Stimulated activated CD8-positive, alpha-beta memory T cell treated with anti-CD3 and anti-CD28 coated beads, Interleukin-12 subunit alpha, Interleukin-12 subunit beta, amount 100 ng/mL, for 24 hours (primary cell): ENCODE data around the gene APBA1.

Source experiments
- DNase-seq: peaks from one replicate; pipeline ENCODE4 v3.0.0-alpha.2; 2020; ENCODE audit errors: extremely low read depth

APBA1 gene

DNA sequence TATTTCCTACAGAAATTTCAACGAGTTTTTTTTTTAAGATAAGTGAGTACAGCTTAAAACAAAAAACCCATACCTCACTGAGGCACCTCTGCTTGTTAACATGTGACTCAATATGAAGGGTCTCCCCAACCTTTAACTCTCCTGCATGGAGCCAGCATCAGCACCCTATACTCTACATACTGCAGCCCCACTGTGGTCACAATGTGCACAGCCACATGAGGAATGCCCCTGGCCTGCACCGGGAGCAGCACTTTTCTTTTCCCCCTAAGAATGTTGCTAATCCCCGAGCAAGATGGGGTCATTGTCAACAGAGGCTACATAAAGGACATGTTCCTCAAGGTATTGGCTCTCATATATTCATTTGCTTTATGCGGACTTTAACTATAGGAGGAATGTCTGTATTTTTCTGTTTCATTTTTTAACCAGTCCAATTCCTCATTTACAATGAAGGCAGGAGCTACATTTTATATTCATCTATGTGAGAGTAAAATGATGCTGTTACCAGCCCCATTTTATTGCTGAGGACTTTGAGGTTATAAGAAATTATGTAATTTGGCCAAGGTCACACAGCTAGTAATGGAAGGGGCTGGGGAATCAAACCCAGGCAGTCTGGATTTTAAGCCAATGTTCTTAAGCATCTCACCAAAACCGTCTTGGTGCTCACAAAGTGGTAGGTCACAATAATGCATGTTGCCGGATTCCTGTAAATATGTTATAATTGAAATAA lies 93.0 kb downstream of the APBA1 start:
- DNase-seq: no peak

- DNase-seq: no peak
Observed at GRCh38 chr9:69578026-69578425, 94.1 kb downstream of the APBA1 start.

GRCh38 chr9:69577123-69577522 lies 95.0 kb downstream of the APBA1 start:
- no peak for DNase-seq

DNA sequence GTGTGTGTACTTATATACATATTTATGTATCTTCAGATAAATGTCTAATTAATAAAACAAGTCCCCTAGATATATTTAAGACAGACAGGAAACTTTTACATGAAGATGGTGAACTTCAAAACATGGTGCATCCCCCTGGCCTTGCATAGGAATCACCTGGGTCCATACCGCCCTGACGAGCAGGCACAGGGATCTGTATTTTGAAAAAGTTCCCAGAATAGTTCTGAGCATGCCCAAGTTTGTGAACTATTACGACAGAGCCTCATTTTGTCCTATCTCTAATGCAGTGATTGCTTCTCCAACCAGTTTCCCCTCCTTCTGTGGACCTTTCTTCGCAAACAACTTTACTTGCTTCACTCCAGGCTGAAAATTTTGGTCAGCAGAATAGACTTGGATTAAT lies 98.1 kb downstream of the APBA1 start:
- DNase-seq: no peak

DNA sequence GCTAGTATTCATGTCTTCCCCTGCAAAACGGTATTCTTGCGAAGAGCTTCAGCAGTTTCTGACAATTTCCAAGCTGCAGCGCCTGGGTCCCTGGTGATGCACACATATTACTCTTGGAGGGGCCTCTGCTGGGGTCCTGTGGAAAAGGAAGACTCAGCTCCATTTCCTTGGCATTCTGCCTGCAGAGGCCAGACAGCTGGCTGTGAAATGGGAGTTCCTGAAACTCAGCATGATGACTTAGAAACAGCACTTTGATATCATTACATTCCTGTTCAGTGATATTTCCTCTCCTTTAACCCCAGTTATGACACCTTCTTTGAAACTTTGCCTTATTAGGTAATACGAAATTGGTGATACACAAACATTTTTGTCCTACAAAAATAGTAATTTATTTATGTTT lies 98.5 kb downstream of the APBA1 start:
- no peak for DNase-seq

DNA sequence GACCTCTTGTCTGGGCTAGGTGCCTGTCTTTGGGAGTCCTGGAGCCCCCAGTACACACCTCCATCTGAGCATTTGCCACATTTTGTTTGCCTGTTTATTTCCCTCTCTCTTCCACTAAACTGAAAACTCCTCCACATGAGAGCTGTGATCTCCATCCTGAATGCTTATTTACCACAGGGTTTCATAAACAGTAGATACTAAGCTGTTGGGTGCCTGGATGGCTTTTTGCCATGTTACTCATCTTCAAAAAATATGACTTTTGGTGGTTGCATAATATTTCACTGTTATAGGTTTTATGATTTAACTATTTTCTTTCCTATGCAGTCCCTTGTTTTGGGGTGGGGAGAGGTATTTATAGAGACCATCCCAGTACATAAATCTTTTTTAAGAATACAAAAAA lies 99.6 kb downstream of the APBA1 start:
- DNase-seq: no peak

- DNase-seq: no peak
Observed at GRCh38 chr9:69571032-69571431, 101.1 kb downstream of the APBA1 start.

- no peak for DNase-seq
Observed at GRCh38 chr9:69569738-69570451, 102.3 kb downstream of the APBA1 start.

DNA sequence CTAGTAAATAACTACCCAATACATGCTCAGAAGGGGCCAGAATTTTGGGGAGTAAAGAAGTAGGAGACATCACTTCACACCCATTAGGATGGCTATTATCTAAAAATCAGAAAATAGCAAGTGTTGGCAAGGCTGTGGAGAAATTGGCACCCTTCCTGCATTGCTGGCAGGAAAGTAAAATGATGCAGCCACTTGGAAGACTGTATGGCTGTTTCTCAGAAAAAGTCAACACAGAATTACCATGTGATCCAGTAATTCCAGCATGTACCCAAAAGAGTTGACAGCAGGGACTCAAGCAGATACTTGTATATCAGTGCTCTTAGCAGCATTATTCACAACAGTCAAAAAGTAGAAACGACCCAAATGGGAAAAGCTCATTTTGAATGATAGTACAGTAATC lies 107.6 kb downstream of the APBA1 start:
- DNase-seq: no peak

GRCh38 chr9:69559126-69559525 lies 113.0 kb downstream of the APBA1 start:
- no peak for DNase-seq

DNA sequence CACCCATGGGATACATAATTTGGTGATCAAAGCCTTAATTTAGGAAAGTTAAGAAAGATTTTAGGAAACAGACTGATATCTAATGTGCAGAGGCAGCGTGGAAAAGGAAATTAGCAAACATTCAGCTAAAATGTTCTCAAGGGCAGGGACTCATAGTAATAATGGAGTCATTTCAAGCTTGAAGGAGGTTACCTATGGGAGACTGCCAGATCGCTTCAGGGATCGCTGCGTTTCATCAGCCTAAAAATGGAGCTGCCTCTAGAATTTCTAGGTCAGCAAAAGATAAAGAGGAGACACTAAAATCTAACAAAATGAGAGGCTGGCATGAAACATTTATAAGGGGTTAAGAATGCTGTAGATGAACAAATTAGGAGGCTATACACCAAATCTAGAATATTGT lies 115.5 kb downstream of the APBA1 start:
- no peak for DNase-seq

GRCh38 chr9:69555802-69556201 lies 116.4 kb downstream of the APBA1 start:
- no peak for DNase-seq

GRCh38 chr9:69554945-69555344 lies 117.2 kb downstream of the APBA1 start:
- no peak for DNase-seq

DNA sequence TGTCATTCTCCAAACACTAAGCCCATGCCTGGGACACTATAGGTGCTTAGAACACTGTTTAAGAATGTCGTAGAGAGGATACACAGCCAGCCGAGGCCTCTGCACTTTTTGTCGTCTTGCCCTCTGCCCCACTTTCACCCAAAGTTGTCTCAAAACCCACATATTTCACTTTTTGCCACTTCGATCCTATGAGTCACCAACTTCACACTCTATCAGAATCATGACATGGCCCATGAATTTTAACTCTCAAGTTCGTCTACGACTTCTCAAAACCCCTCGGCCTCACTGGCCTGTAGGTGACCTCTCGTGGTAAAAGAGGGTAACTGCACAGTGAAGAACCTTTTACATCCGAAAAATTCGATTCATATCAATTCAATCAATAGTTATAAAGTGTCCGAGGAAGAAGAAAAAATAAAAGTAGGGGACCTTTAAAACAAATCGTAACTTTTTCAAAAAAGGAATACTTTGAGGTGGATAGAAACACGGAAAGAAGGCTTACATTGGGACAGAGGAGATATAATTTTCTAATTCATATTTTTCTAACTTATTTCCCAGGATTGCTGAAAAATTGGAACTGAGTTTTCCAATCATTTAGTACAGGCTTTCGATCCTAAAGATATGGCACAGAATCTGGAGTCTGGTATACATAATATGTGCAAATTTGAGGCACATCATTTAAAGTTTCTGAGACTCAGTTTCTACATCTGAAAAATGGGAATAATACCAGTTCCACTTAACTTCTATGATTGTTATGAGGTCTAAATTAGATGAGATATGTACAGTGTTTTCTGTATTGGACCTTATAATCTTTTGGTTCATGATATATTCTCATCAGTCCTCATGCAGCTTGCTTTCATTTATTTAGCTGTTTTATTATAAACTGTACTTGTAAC lies 122.6 kb downstream of the APBA1 start:
- no peak for DNase-seq

DNA sequence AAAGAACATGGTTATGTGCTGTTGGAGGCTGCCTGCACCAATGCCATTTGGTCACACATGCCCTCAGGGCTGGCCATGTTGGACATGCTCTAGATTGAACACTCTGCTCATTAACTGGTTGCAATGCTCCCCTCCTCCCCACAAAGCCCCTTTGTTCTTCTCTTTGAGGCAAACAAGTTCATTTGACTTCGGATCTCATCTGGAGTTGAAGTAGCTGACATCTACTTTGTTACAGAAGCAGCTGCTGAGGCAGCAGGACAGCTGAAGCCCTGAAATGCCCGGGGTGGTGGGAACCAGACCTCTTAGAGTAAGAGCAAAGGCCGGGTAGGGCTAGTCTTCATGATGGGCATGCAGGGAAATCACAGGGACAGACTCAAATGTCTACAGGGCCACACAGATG lies 123.5 kb downstream of the APBA1 start:
- no peak for DNase-seq

- no peak for DNase-seq
Observed at GRCh38 chr9:69546265-69546664, 125.9 kb downstream of the APBA1 start.

DNA sequence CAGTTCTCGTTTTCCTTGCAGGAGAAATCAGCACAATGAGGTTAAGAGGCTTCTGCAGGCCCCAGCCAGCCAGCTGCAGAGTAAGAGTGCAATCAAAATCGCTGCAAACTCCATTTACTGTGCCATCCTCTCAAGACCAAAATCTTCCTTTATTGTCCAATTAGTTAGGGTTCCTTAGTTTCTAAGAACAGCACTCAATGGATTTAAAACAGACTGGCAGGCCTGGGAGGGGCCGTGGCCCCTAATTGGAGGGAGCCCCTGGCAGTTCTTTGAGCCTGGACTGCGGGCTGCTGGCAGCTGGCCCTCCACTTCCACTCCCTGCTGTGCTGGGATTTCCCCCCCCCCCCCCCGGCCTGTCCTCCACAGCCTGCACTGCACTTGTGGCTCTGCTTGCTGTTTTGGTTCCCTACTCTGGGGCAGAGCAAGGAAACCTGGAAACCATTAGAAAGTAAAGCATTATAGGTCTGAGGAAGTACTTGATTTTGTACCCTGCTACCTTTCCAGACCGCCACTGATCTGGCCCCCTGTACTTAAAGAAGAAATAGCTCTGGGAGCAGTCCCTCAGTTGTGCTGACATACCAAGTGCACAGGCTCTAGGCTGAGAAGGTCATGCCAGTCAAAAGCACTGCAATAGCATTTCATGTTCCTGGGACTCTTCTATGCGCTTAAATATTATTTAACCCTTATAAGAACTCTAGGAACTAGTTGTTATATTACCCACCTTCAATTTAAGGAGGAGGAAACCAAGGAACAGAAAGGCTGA lies 129.0 kb downstream of the APBA1 start:
- DNase-seq: no peak

DNA sequence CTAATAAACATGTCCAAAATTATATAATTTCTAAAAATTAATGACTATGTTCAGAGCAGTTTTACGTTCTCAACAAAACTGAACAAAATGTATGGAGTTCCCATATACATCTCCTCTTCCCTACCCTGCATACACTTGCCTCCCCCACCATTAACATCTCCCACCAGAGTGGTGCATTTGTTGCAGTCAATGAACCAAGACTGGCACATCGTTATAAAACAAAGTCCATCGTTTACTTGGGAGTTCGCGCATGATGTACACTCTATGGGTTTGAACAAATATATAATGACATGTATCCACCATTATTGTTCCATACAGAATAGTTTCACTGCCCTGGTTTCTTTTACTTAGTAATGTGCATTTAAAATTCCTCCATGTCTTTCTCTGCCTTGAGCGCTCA lies 130.1 kb downstream of the APBA1 start:
- DNase-seq: no peak

GRCh38 chr9:69535911-69536310 lies 136.3 kb downstream of the APBA1 start:
- DNase-seq: no peak

DNA sequence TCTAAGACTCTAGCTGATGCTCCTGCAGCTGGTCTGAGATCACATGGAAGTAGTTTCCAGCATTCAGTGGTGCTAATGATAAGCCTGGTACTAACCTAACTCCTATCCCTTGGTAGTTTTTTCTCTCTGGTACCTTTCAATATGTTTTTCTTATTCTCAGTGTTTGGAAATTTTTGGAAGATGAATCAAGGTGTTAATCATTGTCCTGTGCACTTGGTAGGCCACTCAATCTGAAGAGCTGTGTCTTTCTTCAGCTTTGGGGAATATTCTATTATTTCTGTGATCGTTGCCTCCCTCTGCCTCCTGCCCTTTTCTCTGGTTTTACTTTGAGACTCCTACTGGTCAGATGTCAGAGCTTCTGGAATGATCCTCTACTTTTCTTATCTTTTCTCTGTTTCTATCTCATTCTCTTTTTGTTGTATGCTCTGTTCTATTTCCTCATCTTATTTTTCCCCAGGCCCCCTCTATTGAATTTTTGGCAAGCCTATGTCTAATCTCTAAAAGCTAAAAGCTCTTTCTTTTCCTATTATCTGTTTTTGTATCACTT lies 136.8 kb downstream of the APBA1 start:
- no peak for DNase-seq

DNA sequence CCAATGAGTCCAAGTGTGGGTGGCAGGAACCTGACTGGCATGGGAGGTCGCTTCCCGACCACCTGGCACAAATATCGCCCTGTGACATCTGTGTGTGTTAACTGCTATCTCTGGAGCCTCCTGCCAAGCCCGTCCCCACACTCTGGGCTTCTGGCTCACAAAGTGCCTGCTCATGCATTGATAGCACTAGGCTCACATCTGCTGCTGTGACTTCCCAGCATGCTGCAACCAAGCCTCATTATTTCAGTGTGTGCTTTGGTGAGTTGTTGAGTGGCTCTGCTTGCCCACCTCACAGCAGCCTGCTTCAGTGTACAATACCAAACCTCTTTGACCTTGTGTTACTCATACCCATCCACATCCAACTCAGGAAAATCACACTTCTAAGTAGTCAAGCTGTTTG lies 139.8 kb downstream of the APBA1 start:
- no peak for DNase-seq

DNA sequence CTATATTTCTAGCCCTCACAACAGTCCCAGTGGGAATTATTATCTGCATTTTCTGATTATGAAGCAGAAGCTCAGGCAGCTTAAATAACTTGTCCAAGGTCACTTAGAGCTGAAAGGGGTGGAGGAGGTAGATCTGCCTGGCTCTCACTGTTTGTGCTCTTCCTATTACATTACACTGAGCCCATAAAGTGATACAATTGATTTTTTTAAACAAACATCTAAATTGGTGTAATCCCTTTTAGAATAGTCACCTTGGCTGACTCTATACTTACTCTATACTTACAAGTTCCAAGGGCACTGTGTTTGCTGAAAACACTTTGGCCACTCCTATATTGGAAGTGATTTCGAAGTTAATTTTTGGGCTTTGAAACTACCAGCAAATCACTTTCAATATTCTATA lies 144.7 kb downstream of the APBA1 start:
- DNase-seq: no peak
